Loucy (cell line): ENCODE results near the gene RTN4RL2.

Source experiments
- EZH2phosphoT487 ChIP-seq: fragments of 200-600 bp; IDR thresholded peaks from 2 replicates; pipeline ENCODE4 v1.6.1; 2018; ENCODE audit warnings: antibody characterized with exemption, mild to moderate bottlenecking, moderate library complexity, borderline replicate concordance
- TF ChIP-seq, protein P1 (sequence below): fragments of 200-600 bp; sonication (generic); conservative IDR thresholded peaks from 2 replicates; pipeline ENCODE4 v1.5.1; 2014; ENCODE audit warnings: mild to moderate bottlenecking, antibody characterized with exemption, low read length

DNA sequence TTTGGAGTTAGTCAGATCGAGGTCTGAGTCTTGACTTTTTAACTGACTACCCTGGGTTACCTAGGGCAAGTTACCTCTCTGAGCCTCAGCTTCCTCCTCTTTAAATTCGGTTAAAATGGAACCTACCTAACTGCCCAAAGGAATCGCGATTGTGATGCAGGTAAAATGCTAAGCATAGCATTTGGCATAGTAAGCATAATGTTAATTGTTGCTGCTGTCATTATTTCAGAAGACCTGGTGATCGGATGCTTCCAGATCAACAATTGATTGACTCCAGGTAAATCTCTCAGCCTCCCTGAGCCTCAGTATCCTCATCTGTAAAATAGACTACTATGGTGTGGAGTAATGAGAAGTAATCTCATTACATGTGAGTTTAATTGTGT is 55.7 kb downstream of the RTN4RL2 start:
- TF ChIP-seq, protein P1, sequence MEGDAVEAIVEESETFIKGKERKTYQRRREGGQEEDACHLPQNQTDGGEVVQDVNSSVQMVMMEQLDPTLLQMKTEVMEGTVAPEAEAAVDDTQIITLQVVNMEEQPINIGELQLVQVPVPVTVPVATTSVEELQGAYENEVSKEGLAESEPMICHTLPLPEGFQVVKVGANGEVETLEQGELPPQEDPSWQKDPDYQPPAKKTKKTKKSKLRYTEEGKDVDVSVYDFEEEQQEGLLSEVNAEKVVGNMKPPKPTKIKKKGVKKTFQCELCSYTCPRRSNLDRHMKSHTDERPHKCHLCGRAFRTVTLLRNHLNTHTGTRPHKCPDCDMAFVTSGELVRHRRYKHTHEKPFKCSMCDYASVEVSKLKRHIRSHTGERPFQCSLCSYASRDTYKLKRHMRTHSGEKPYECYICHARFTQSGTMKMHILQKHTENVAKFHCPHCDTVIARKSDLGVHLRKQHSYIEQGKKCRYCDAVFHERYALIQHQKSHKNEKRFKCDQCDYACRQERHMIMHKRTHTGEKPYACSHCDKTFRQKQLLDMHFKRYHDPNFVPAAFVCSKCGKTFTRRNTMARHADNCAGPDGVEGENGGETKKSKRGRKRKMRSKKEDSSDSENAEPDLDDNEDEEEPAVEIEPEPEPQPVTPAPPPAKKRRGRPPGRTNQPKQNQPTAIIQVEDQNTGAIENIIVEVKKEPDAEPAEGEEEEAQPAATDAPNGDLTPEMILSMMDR, result no peak
- no peak for TF ChIP-seq EZH2phosphoT487
